ENCODE measurements around the gene IPO4.

The IPO4 gene, protein sequence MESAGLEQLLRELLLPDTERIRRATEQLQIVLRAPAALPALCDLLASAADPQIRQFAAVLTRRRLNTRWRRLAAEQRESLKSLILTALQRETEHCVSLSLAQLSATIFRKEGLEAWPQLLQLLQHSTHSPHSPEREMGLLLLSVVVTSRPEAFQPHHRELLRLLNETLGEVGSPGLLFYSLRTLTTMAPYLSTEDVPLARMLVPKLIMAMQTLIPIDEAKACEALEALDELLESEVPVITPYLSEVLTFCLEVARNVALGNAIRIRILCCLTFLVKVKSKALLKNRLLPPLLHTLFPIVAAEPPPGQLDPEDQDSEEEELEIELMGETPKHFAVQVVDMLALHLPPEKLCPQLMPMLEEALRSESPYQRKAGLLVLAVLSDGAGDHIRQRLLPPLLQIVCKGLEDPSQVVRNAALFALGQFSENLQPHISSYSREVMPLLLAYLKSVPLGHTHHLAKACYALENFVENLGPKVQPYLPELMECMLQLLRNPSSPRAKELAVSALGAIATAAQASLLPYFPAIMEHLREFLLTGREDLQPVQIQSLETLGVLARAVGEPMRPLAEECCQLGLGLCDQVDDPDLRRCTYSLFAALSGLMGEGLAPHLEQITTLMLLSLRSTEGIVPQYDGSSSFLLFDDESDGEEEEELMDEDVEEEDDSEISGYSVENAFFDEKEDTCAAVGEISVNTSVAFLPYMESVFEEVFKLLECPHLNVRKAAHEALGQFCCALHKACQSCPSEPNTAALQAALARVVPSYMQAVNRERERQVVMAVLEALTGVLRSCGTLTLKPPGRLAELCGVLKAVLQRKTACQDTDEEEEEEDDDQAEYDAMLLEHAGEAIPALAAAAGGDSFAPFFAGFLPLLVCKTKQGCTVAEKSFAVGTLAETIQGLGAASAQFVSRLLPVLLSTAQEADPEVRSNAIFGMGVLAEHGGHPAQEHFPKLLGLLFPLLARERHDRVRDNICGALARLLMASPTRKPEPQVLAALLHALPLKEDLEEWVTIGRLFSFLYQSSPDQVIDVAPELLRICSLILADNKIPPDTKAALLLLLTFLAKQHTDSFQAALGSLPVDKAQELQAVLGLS

DNA sequence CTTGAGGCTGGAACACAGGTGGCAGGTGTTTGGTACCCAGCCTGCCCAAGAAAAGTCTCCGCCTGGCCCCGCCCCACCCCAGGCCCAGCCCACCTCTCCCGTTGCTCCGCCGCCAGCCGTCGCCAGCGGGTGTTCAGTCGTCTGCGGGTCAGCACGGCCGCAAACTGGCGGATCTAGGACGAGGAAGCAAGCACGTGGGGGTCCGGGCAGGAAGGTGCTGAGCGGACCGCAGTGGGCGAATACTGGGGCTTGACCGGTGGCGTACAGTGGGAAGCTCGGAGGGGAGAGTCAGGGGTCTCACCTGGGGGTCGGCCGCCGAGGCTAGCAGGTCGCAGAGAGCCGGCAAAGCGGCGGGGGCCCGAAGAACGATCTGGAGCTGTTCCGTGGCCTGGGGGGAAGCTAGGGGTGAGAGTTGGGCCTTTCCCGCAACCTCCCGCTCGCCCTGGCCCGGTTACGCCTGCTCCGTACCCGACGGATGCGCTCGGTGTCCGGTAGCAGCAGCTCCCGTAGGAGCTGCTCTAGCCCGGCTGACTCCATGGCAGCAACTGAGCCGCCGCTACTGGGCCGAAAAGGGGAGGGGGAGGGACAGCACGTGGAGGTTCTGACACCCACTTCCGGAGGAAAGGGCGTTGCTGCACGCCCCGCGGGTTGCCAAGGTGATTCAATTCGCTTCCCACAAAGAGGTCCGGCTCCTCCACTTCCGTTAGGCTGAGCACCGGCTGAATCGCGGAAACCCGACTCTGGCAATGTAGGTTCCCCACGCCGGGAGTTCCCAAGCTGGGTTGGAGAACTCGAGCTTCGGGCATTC lies at the start of gene IPO4:
IPO4 (minus strand) TSS at position 566 of the 808 bp plus-strand sequence; CDS start at position 537, 29 bp downstream.
- peak within 1 kb of the TSS; percentile 83 for H3K4me3 ChIP-seq (ENCODE audit: low read depth, low read length)
- DNase-seq (ENCODE audit: low read depth) = peak; percentile 97
- TF ChIP-seq, protein P1, sequence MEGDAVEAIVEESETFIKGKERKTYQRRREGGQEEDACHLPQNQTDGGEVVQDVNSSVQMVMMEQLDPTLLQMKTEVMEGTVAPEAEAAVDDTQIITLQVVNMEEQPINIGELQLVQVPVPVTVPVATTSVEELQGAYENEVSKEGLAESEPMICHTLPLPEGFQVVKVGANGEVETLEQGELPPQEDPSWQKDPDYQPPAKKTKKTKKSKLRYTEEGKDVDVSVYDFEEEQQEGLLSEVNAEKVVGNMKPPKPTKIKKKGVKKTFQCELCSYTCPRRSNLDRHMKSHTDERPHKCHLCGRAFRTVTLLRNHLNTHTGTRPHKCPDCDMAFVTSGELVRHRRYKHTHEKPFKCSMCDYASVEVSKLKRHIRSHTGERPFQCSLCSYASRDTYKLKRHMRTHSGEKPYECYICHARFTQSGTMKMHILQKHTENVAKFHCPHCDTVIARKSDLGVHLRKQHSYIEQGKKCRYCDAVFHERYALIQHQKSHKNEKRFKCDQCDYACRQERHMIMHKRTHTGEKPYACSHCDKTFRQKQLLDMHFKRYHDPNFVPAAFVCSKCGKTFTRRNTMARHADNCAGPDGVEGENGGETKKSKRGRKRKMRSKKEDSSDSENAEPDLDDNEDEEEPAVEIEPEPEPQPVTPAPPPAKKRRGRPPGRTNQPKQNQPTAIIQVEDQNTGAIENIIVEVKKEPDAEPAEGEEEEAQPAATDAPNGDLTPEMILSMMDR (IDR thresholded peaks at IDR 0.05; ENCODE audit: low read depth, low read length, missing control alignments) = no peak

DNA sequence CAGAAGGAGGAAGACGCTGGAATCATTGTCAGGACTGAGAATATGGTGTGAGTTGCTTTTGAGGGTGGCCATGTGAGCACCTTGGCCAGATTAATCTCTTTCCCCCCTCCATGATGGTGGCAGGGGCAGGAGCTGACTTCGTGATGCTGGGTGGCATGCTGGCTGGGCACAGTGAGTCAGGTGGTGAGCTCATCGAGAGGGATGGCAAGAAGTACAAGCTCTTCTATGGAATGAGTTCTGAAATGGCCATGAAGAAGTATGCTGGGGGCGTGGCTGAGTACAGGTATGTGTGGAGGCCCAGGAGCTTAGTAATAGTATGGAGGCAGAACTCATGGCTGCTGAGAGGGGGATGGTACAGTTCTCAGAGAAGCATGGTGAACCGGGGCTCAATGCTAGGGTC lies 49.5 kb upstream of the IPO4 start:
- H3K4me3 ChIP-seq (ENCODE audit: low read depth, low read length) = no peak overlapping the region
- DNase-seq (ENCODE audit: low read depth) = no peak
- TF ChIP-seq, protein P1 (IDR thresholded peaks at IDR 0.05; ENCODE audit: low read depth, low read length, missing control alignments) = no peak

DNA sequence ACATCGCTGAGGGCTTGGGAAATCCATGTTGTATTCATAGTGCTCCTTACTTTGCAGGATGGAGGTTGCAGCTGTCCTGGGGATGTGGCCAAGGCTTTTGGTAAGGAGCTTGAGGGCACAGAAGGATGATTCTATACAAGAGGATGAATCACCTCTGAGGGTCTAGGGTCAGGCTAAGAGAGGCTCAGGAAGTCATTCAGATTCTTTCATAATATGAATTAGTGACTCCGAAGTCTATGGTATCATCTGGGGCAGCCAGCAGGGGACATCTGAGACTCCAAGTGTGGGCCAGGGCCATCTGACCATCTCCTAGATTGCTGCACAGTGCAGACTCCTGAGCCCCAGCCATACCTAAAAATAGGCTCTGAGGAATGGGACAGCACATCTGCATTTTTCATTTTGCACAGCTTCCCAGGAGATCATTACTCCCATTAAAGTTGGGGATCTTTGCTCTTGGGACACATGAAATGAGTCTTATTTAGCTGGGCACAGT lies 48.9 kb upstream of the IPO4 start:
- no peak for DNase-seq (ENCODE audit: low read depth)
- no peak overlapping the region for H3K4me3 ChIP-seq (ENCODE audit: low read depth, low read length)
- TF ChIP-seq, protein P1 (IDR thresholded peaks at IDR 0.05; ENCODE audit: low read depth, low read length, missing control alignments) = no peak

DNA sequence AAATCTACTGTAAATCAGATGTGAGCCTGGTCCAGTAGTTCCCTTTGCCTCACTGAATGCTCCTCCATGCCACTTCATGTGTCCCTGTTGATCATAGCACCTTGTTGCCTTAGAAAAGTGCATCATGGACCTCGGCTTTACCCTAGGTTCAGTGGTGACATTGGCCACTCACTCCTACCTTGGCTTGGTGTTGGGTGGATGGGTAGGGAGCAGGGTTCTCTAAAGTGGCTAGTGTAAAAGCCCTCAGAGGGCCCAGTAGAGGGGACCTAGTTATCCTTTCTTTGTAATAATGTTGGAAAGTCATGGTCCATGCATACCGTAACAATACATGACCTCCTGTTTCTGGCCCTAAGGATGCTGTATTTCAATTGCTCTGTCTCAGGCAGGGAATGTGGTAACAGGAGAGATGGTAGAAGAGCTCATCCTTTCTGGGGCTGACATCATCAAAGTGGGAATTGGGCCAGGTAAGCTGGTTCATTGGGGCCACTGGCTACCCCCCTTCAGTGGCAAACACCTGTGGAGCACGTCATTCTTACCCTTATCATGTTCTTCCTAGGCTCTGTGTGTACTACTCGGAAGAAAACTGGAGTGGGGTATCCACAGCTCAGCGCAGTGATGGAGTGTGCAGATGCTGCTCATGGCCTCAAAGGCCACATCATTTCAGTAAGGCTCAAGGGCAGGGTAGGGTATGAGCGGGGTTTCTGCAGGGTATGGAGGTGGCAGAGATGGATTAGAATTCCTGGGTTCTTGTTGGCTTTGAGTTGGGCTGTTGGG lies 48.3 kb upstream of the IPO4 start:
- no peak overlapping the region for H3K4me3 ChIP-seq (ENCODE audit: low read depth, low read length)
- TF ChIP-seq, protein P1 (IDR thresholded peaks at IDR 0.05; ENCODE audit: low read depth, low read length, missing control alignments) = no peak
- no peak for DNase-seq (ENCODE audit: low read depth)

DNA sequence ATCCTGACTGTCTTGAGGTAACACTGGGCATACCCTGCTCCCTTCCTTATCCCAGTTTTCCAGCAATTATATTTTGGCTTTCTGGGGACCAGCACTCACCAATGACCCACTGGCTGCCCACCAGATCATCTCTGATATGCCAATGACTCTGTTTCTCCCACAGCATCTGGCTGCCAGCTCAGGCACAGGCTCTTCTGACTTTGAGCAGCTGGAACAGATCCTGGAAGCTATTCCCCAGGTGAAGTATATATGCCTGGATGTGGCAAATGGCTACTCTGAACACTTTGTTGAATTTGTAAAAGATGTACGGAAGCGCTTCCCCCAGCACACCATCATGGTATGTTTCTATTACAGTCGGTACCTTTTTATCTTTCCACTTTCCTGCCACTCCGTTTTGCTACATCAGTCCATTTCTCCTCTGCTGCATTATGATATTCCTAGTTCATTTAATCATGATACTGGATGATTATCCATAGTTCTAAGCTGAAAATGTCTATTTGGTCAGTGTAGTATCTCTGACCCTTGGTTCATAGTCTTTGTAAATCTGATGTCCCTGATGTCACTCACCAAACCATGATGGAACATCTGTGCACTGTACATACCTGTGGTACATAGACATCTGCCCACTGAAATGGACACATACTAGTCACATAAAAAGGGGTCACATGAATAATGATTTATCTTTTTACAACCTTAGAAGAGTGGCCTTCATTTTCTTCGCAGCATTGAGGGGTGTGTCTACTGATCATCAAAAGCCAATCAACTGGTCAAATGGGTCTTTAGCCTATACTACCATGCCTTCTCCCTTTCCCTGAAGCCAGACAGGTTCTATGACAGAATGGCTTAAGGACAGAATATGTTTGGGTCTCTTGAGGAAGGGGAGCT lies 47.4 kb upstream of the IPO4 start:
- TF ChIP-seq, protein P1 (IDR thresholded peaks at IDR 0.05; ENCODE audit: low read depth, low read length, missing control alignments) = no peak
- DNase-seq (ENCODE audit: low read depth) = no peak
- no peak overlapping the region for H3K4me3 ChIP-seq (ENCODE audit: low read depth, low read length)

Measured in GM12864 (cell line).